ENCODE data around the gene PDZD2.

GRCh38 chr5:31725996-31726395 lies 87.1 kb downstream of the PDZD2 start:
- TF ChIP-seq CTCF (IDR thresholded peaks at IDR 0.05) (no peak), POLR2A (IDR thresholded peaks at IDR 0.05) (no peak), EP300 (IDR thresholded peaks at IDR 0.05) (no peak)
